HFF-Myc (cell line): ENCODE results near the gene USP17L27.
"Not testable (repeated sequence)": the region's sequence is repeated elsewhere in the genome, so short reads cannot be mapped to it uniquely, and the experiment has no call there.

Source experiments
- DNase-seq: peaks from one replicate; pipeline ENCODE4 v3.0.0-alpha.2; 2011; ENCODE audit warnings: low read depth; ENCODE audit errors: extremely low read depth
- H3K4me3 ChIP-seq: replicated peaks from 2 replicates; pipeline ENCODE4 v1.5.1; 2011; ENCODE audit warnings: low read depth, mild to moderate bottlenecking, control low read depth, low read length
- CTCF ChIP-seq: IDR thresholded peaks from 2 replicates; pipeline ENCODE4 v1.5.1; 2012; ENCODE audit warnings: mild to moderate bottlenecking, low read depth, low read length, control low read depth; ENCODE audit errors: missing control alignments

The USP17L27 gene

GRCh38 chr4:9343848-9344247 is at the start of gene USP17L27:
USP17L27 (plus strand) TSS chr4:9344148; CDS start chr4:9344148, 0 bp downstream.
- not testable (repeated sequence) for DNase-seq, H3K4me3 ChIP-seq

GRCh38 chr4:9324191-9324590 is 19.8 kb upstream of the USP17L27 start:
- not testable (repeated sequence) for H3K4me3 ChIP-seq, DNase-seq

- not testable (repeated sequence) for H3K4me3 ChIP-seq, DNase-seq
Measured at GRCh38 chr4:9324865-9325264, 19.1 kb upstream of the USP17L27 start, which contains the start of gene USP17L24. USP17L24 (plus strand) TSS chr4:9325165; CDS start chr4:9325165, 0 bp downstream.

GRCh38 chr4:9329611-9330010 is 14.3 kb upstream of the USP17L27 start, which contains the start of gene USP17L25:
USP17L25 (plus strand) TSS chr4:9329911; CDS start chr4:9329911, 0 bp downstream.
- not testable (repeated sequence) for DNase-seq, H3K4me3 ChIP-seq

GRCh38 chr4:9334358-9334757 is 9.6 kb upstream of the USP17L27 start, which contains the start of gene USP17L26:
USP17L26 (plus strand) TSS chr4:9334658; CDS start chr4:9334658, 0 bp downstream.
- not testable (repeated sequence) for DNase-seq, H3K4me3 ChIP-seq

GRCh38 chr4:9339103-9339502 is 4.8 kb upstream of the USP17L27 start, which contains the start of gene USP17L5:
USP17L5 (plus strand) TSS chr4:9339403; CDS start chr4:9339403, 0 bp downstream.
- not testable (repeated sequence) for DNase-seq, H3K4me3 ChIP-seq

GRCh38 chr4:9348593-9348992 is 4.6 kb downstream of the USP17L27 start, which contains the start of gene USP17L28:
USP17L28 (plus strand) TSS chr4:9348893; CDS start chr4:9348893, 0 bp downstream.
- not testable (repeated sequence) for DNase-seq, H3K4me3 ChIP-seq

- not testable (repeated sequence) for DNase-seq, H3K4me3 ChIP-seq
Measured at GRCh38 chr4:9350866-9351265, 6.9 kb downstream of the USP17L27 start.

- DNase-seq = not testable (repeated sequence)
Measured at GRCh38 chr4:9353338-9353737, 9.4 kb downstream of the USP17L27 start, which contains the start of gene USP17L29. USP17L29 (plus strand) TSS chr4:9353638; CDS start chr4:9353638, 0 bp downstream.

GRCh38 chr4:9362829-9363228 is 18.9 kb downstream of the USP17L27 start, which contains the start of gene USP17L30:
USP17L30 (plus strand) TSS chr4:9363129; CDS start chr4:9363129, 0 bp downstream.
- DNase-seq, H3K4me3 ChIP-seq: not testable (repeated sequence)

More at GRCh38 chr4:9353338-9353737, 9.4 kb downstream of the USP17L27 start, which contains the start of gene USP17L29:
- not testable (repeated sequence) for H3K4me3 ChIP-seq

- not testable (repeated sequence) for DNase-seq, H3K4me3 ChIP-seq
Measured at GRCh38 chr4:9379881-9380280, 35.9 kb downstream of the USP17L27 start.

GRCh38 chr4:9381012-9381534 is 37.1 kb downstream of the USP17L27 start:
- peak; percentile 37 for TF ChIP-seq CTCF
- peak overlapping the region; percentile 28 for H3K4me3 ChIP-seq
- DNase-seq = not testable (repeated sequence)

GRCh38 chr4:9384126-9384525 is 40.2 kb downstream of the USP17L27 start:
- no peak for DNase-seq
- H3K4me3 ChIP-seq = no peak overlapping the region
- no peak for TF ChIP-seq CTCF

- H3K4me3 ChIP-seq, DNase-seq: not testable (repeated sequence)
Measured at GRCh38 chr4:9389001-9389400, 45.1 kb downstream of the USP17L27 start.
